ENCODE measurements around the gene AACS.
"Not testable (repeated sequence)": the region's sequence is repeated elsewhere in the genome, so short reads cannot be mapped to it uniquely, and the experiment has no call there.

Gene AACS

DNA sequence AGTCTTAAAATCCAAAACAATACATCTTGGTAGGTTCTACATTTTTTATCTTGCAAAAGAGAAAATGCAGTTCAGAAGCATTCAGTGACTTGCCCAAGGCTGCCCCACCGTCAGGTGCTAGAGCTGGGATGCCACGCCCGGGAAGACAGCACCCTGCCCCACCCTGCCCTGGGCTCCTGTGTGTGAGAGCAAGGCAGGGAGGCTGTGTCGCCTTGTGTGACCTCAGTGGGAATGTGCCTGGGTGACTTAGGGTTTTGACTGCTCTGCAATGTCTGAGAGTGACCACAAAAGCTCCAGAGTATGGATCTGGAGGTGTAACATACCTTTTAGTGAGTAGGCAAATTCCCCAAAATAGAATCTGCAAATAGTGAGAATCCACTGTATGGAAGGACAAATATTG is 60.0 kb downstream of the AACS start:
- no peak for DNase-seq (ENCODE audit: low read depth)

DNA sequence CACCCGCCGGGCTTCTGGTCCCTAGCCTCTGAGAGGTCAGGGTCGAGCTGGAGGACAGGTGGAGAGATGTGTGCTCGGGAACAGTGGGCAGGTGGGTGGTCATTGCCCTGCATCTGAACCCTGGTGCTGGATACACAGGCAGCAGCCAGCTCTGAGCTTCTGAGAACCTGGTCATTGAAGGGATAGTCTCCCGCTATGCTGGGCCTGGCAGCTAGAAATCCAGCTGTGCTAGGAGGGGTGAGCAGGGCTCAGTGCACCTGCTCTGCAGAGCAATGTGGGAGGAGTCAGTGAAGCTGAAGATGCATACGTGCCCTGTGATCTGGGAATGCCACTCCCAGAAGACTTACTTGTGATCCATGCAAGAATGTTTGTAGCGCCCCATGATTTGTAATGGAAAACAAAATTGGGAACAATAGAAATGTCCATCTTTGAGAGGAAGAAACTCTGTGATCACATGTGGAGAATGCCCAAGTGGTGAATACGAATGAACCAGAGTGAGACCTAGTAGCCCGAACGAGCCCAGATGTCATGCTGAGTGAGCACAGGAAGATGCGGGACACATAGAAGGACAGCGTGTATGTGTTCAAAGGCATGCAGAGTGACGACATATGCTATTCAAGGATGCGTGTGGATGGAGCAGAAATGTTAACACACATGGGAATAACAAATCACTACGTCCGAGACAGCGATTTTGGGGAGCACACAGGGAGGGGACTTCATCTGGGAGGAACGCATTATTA is 63.4 kb downstream of the AACS start:
- DNase-seq (ENCODE audit: low read depth): no peak

DNA sequence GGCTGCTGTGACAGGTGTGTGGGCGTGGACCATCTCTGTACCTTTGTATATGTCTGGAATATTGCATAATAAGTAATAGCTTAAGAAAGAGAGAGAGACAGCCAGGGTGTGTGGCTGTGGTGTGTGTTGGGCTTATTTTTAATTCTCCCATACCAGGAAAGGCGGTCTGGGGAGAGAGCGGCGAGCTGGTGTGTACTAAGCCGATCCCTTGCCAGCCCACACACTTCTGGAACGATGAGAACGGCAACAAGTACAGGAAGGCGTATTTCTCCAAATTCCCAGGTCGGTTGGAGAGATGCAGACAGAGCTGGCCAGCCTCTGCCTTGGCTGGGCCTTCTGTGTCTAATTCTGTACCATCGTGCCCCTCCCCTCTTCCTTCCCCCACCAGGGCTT is 63.9 kb downstream of the AACS start:
- no peak for DNase-seq (ENCODE audit: low read depth)

DNA sequence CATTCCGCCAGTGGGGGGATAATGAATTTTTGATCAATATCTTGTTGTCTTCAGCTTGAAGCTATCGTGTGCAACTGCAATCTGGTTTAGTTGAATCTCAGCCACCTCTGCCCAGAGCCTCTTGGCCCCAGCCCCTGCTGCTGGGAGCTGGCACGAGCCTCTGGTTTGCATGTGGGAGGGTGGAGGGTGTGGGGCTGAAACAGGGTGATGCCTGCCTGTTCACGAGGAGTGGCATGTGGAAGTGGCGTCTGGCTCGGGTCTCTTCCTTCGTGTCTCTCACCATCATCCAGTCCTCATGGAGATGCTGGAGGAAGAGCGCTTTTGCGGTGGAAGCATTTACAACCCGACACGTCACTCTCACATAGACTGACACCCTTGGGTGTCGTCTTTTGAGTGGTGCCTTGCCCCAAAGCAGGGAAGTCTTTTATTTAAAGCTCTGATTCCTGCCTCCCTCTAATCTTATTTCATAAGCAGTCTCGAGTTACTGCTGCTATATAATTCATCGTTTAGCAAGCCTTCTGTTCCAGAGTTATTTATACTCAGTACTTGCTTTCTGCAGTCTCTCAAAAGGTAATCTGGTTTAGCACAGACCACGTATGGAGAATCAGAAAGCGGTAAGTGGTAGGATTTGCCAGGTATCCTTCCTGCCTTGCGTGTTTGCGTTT is 64.5 kb downstream of the AACS start:
- no peak for DNase-seq (ENCODE audit: low read depth)

DNA sequence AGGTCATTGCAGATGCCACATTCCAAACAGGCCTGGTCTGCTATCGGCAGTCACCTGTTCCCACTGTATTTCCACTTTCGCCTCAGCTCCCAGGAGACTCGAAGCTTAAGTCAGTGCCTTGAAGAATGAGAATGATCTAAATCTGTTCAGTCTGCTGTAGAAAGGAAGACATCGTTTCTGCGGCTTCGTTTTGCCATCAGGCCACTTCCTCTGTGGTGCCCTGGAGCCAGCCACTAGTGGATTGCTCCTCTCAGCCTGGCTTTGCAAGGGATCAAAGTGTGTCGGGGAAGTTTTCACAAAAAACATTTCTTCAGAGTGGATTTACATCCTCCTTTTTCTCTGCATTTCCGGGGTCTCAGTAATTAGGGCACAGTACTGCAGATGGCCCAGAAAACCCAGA is 66.7 kb downstream of the AACS start:
- DNase-seq (ENCODE audit: low read depth): no peak

DNA sequence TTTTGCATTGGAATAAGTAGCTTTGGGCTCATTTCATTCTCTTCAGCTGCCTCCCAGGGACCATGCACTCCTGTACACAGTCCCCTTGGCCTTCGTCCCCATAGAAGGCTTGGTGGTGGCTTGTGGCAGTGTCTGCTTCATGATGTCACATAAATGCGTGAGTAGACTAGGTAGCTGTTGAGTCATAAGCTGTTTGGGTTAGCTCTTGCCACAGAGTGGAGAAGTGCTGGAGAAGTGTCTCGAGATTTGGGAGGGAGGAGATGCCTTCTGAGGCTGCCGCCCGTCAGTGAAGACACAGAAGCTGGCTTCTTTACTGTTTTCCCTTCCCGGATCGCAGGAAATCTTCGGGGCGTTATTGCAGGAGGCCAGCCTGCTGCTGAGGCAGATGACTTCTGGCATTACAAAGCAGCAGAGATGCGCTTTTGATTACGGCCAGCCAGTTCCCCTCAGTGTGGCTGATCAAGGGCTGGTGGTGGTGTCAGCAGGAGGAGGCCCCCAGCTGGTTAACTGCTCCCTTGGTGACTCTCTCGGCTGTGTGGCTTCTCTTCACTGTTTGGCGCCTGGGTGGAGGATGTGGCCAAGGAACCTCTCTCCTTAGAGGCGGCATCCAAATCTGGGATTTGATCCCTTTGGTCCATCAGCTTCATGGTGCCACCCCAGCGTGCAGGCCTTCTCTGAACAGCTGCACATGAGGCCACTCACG is 67.6 kb downstream of the AACS start:
- DNase-seq (ENCODE audit: low read depth): no peak

DNA sequence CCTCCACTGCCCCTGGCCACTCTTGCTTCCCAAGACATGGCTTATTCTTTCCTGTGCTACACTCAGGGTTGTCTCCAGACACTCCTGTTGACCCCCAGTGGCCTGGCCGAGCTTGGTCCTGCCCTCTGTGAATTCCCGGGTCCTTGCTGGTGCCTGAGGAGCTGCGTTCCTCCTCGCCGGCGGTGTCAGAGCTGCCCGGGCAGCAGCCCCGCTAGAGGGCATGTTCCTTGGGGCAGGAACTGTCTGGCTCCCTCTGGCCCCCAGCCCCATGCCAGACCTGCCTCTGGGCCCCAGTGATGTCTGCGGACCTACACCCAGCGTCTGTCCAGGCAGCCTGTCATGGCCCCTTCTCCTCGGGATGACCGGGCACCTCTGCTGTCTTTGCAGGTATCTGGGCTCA is 68.4 kb downstream of the AACS start:
- DNase-seq (ENCODE audit: low read depth): no peak

DNA sequence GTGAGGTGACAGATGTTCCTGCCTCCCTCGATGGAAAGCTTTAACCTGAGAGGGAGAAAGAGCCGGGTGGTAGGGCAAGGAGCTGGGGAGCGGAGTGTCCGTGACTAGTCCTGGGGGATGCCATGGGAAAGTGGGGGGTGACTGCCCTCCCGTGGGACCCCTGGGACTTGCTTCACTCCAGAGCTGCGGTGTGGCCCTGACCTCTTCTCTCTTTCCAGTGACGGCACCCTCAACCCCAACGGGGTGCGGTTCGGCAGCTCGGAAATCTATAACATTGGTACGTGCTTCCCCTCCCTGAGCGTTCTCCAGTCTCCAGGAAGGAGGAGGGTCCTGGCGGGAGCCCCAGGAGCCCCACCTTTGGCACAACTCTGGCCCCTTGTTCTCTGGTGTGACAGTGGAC is 69.3 kb downstream of the AACS start:
- DNase-seq (ENCODE audit: low read depth): no peak

DNA sequence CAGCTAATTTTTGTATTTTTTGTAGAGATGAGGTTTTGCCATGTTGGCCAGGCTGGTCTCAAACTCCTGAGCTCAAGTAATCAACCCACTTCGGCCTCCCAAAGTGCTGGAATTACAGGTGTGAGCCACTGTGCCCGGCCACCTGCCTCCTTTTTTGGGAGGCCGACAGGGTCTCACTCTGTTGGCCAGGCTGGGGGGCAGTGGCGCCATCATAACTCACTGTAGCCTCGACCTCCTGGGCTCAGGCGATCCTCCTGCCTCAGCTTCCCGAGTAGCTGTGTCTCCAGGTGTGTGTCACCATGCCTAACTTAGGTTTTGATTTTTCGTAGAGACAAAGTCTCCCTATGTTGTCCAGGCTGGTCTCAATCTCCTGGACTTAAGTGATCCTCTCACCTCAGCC is 70.7 kb downstream of the AACS start:
- DNase-seq (ENCODE audit: low read depth): no peak

DNA sequence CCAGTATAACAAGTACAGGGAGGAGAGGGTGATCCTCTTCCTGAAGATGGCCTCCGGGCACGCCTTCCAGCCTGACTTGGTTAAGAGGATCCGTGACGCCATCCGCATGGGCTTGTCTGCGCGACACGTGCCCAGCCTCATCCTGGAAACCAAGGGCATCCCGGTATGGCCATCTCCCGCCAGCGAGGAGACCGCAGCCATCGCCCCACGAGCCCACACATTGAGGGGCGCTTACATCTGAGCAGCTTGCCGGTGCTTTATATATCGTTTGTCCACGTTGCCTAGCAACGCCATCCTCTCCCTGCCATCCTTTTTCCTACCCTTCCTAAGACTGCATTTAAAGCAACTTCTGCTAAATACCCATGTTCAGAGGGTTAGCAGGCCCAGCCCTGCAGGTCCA is 71.5 kb downstream of the AACS start:
- DNase-seq (ENCODE audit: low read depth): no peak

DNA sequence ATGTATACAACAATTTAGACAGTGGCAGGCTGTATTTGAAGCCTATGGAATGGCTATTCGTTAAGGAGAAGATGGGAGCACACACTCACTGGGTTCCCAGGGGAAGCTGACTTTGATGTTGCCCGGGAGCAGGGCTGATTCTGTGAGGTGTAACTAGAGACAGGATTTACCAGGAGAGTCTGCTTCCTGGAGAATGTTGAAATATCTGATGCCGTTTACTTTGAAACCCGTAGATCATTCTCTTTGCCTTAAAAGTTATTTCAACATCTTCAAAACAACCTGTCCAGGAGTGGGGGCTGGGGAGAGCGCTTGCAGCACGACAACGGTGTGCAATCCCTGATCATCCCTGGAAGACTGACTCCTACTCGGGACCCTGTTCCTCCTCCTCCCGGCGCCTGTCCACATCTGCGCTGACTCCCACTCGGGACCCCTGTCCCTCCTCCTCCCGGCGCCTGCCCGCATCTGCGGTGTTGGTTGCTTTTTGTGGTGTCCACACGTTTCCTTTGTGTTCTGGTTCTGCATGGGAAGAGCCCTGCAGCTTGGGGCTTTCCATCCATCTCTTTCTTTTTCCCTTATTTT is 72.6 kb downstream of the AACS start:
- no peak for DNase-seq (ENCODE audit: low read depth)

DNA sequence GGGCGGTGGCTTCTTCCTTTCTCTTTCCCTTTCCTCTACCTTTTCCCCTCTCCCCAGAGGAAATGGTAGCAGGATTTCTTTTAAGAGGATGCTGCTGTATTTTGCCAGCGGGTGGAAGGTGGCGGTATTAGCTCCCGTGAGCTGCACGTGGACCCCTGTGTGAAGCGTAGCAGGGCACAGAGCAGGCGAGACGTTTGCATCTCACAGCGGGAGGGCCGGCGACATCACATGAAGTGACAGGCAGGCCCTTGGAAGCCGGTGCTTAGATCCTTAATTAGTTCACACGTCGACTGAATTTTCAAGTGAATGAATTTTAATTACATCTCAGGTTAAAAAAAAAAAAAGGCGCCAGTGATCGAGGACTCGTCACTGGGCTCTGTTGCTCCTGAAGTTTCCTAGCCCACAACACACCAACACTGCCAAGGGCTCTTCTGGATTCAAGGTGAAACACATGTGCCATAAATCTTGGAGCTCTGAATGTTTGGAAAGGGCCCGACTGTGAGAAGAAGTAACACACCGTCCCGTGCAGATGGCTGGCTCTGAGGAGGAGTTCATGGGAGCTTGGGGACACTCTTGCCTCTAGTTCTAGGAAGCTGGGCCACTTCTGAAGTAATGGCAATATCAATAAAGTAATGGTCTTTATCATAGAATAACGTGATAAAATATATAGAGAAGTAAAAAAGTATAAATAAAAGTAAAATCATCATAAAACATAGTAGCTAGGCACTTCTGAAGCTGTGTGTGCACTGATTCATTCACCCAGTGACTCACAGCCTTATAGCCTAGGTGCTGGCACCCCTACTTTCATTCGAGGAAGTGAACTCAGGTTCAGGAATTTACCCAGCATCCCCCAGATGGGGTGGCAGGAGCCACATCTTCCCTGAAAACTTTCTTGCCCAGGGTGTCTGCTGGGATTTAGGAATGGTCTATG is 75.3 kb downstream of the AACS start:
- DNase-seq (ENCODE audit: low read depth): no peak

DNA sequence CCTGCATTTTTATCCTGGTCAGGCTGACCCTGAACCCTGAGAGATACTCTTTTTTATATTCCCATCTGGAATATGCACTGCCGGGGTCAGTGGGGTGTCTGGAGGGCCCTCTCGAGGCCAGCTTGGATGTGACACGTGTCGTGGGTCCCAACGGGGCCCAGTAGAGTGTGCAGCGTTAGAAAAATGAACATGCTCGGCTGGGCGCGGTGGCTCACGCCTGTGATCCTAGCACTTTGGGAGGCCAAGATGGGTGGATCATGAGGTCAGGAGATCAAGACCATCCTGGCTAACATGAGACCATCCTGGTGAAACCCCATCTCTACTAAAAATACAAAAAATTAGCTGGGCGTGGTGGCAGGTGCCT is 76.0 kb downstream of the AACS start:
- not testable (repeated sequence) for DNase-seq (ENCODE audit: low read depth)

DNA sequence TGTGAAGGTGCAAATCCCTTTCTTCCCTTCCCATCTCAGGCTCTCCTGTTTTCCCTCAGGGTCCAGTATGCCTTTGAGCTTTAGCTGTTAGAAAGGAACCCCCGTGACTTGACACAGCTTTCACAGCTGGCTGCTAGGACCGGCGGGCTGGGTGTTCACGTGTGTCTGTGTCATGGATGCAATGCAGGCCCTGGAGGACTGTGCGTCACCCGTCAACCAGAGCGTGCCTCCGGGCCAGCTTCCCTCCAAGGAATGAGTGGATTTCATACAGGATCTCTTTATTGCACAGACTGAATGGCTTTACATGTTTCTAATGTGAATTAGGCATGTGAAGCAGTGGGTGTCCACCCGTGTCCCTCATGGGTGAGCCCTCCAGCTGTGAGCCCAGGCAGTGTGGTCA is 77.4 kb downstream of the AACS start:
- DNase-seq (ENCODE audit: low read depth): no peak

DNA sequence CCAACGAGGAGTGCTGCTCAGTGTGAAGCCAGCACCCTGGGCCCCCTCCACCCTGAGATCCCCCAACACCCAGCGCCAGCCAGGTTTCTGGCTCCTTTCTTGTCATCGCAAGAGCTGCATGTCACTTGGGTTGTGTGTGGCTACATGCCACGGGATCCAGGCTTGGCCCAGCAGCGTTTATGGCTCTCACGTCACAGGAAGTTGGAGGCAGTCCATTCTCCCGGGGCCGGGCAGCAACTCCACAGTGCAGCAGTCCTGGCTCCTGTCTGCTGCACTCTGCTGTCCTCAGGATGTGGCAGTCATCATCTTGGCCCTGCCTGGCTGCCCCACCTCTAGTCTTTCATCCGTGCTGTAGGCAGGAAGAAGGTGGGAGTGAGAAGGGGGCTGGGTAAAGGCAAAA is 78.3 kb downstream of the AACS start:
- DNase-seq (ENCODE audit: low read depth): no peak

DNA sequence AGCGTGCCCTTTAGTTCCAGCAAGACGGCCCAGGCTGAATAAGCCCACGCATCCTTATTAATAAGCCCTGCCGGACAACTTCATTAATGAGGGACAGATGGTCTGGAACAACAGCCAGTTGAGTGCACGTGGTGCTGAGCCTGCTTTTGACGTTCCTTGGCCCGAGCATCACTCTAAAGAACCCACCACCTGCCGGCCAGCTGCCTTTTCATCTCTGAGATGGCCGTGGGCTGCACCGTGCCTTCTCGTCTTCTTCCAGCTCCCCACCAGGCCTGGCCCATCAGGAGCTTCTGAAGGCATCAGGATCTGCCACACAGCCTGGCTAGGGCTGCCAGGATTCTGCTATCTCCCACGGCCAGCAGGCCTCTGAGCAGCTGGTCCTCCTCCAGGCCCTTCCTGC is 80.0 kb downstream of the AACS start:
- no peak for DNase-seq (ENCODE audit: low read depth)

DNA sequence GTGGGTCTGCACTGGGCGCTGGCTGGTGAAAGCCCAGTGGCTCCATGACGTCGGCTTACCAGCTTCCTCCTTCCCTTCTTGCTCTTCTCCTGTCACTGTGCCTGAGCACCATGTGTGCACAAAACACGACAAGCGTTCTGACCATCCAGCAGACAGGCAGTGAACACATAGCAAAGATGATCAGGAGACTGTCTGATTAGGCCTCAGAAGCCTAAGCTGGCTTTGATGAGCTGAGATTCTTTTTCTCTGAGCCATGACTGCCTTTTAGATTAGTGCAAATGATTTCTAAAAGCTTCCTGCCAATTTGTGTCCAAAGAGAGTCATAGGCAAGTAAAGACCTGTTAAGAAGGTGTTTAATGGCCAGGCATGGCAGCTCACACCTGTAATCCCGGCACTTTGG is 83.1 kb downstream of the AACS start:
- DNase-seq (ENCODE audit: low read depth): no peak

DNA sequence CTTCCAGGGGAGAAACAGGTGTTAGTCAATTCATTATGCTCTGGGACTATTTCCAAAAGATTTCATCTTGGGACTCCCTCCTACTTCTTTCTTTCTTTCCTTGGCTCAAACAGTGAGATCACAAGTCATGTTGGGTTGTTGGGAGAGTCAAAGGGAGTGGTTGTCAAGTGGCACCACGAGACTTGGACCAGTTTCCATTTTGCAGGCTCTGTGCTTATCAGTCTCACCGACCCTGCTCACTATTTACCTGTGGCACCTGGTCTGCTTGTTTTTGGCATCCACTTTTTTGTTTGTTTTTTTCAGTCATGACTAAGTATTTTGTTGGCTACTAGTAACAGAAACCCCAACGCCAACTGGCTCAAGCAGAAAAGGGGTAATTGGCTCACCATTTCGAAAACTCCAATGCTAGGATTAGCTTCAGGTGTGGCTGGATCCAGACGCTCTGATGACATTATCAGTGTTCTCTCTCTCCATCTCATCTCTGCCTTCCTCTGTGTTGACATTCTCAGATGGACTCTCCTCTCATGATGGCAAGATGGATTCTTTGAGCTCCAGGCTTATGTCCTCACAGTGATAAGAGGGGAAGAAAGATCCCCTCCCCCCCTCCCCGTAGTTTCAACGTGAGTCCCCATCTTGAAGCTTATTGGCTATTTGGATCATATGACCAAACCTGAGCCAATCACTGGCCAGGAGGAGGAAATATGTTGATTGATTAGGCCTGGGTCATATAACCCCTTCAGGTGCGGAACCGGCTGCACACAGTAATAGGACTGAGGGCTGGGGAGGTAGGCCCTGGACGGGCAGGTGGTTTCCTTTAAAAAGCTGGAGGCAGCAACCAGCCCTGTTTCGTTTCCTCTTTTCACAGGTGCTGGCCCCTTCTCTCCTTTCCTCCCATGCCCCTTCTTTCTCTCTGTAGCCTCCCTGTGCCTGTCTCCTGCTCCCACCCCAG is 84.2 kb downstream of the AACS start:
- no peak for DNase-seq (ENCODE audit: low read depth)

DNA sequence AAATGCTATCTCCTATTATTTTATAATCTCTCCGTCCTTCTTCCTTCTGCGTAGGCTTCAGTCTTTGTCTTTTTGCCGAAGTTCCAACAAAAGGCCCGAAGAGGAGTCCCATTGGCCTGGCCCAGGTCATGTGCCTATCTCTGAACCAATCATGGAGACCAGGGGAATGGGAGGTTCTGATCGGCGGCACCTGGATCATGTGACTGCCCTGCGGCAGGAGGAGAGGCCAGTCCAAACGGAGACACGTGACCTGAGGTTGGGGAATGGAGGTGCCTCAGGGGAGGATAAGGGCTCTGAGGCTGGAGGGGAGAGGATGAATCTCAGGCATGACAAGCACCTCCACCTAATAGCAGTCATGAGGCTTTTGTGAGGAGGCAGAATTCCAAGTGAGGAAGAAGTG is 86.0 kb downstream of the AACS start:
- no peak for DNase-seq (ENCODE audit: low read depth)

DNA sequence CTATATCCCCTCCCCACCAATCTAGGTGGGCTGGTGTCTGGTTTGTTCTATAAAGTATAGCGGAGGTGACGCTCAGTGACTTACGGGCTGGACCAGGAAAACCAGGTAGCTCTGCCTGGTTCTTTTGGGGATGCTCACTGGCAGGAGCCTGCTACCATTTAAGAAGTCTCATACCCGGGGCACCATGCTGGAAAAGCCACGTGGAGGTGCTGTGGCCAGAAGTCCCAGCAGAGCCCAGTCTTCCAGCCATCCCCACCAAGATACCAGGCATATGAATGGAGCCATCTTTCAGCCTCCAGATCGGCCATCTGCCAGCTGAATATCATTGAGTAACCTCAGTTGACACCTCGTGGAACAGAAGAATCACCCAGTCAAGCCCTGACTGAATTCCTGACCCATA is 87.2 kb downstream of the AACS start:
- no peak for DNase-seq (ENCODE audit: low read depth)

DNA sequence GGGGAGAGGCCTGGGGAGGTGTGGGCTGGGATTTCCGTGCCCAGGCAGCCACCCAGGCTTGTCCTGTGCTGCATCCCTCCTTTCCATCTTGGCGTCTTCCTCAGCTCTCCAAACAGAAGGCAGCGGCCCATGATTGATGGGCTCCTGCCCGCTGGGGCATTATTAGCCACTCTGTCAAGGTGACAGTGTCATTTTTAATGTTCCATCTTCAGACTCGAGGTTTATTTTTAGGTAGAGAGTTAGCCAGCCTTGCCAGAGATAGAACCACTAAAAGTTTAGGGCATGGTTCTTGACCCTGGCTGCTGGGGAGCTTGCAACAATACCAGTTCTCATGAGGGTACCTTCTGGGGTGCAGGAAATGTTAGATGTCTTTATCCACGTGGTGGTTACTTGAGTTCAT is 90.1 kb downstream of the AACS start:
- DNase-seq (ENCODE audit: low read depth): no peak
